Natural killer cell (primary cell): ENCODE measurements around the gene KIF6. TPM values are rescaled to one million over a fixed set of nuclear protein-coding genes. Genes with fewer than 3 reads are reported as not detected.
"Not testable (repeated sequence)": the region's sequence is repeated elsewhere in the genome, so short reads cannot be mapped to it uniquely, and the experiment has no call there.

ENCODE experiments used
- ATAC-seq, 3 donors: fragments of 150-1000 bp in 2 of 3; fragments of 200-7000 bp in 1 of 3; cut with Tn5 transposase; 1 replicate in 1 of 3; 2 replicates in 2 of 3; pipeline ENCODE4 v1.10.0; 2021; ENCODE audit warnings: mild to moderate bottlenecking in 2 of 3, moderate library complexity in 2 of 3
- DNase-seq, 2 donors: peaks; one replicate each; pipeline versions ENCODE4 v3.0.0 to v3.0.0-alpha.2; 2013 to 2021; ENCODE audit warnings: mixed read lengths in 1 of 2
- H3K27ac ChIP-seq: one replicate; pipeline ENCODE4 v1.5.1; 2013; ENCODE audit warnings: mild to moderate bottlenecking, low read length
- H3K27me3 ChIP-seq: one replicate; pipeline ENCODE4 v1.6.1; 2013; ENCODE audit warnings: low read length; ENCODE audit not compliant: control insufficient read depth, insufficient read depth
- H3K36me3 ChIP-seq: one replicate; pipeline ENCODE4 v1.6.1; 2013; ENCODE audit warnings: low read length; ENCODE audit not compliant: control insufficient read depth, insufficient read depth
- H3K4me1 ChIP-seq: one replicate; pipeline ENCODE4 v1.6.1; 2013; ENCODE audit warnings: low read length; ENCODE audit not compliant: control insufficient read depth, insufficient read depth
- H3K4me3 ChIP-seq: one replicate; pipeline ENCODE4 v1.5.1; 2013; ENCODE audit warnings: low read length
- H3K9me3 ChIP-seq: one replicate; pipeline ENCODE4 v1.6.1; 2013; ENCODE audit warnings: low read length; ENCODE audit not compliant: control insufficient read depth, insufficient read depth
- H3K27ac Mint-ChIP-seq, 2 donors: one replicate each; pipeline ENCODE4 v1.8.0; 2022; ENCODE audit warnings: mild to moderate bottlenecking in 2 of 2, mixed read lengths in 2 of 2, moderate library complexity in 1 of 2
- H3K27me3 Mint-ChIP-seq, 2 donors: one replicate each; pipeline ENCODE4 v1.8.0; 2022; ENCODE audit warnings: low read depth in 2 of 2, mixed read lengths in 2 of 2
- H3K36me3 Mint-ChIP-seq: one replicate; pipeline ENCODE4 v1.8.0; 2022; ENCODE audit warnings: mixed read lengths
- H3K4me1 Mint-ChIP-seq, 2 donors: one replicate each; pipeline ENCODE4 v1.8.0; 2022; ENCODE audit warnings: mixed read lengths in 2 of 2
- H3K4me3 Mint-ChIP-seq: one replicate; pipeline ENCODE4 v1.8.0; 2022; ENCODE audit warnings: mild to moderate bottlenecking, moderate library complexity, mixed read lengths
- H3K9me3 Mint-ChIP-seq, 2 donors: one replicate each; pipeline ENCODE4 v1.8.0; 2022; ENCODE audit warnings: mixed read lengths in 2 of 2
- WGBS: methylation state at CpG from one replicate; pipeline ENCODE4 v1.1.7; 2013; ENCODE audit warnings: missing lambda C conversion rate; ENCODE audit not compliant: insufficient coverage; 5-methylcytosine and 5-hydroxymethylcytosine counted together
- intact Hi-C: fragments of 100-400 bp; cut with micrococcal nuclease; formaldehyde crosslinking; loops from one replicate; pipeline ENCODE4 v1.14.2; 2022
- total RNA-seq, 4 donors: library from RNA; stranded (reverse); fragments of 120-200 nt in 1 of 4; gene quantifications; one replicate each; pipeline versions ENCODE4 v1.2.3 to v1.2.4, GENCODE V29; 2013 to 2022
- TF ChIP-seq, protein P1 (sequence below): fragments of 200-600 bp; IDR thresholded peaks from one replicate; pipeline ENCODE4 v1.8.0; 2022; ENCODE audit warnings: antibody characterized with exemption

KIF6 gene
- total RNA-seq, 3 donors from 2014 or later (not counting 1 experiment from before 2014, with no cell fraction given) = not detected

DNA sequence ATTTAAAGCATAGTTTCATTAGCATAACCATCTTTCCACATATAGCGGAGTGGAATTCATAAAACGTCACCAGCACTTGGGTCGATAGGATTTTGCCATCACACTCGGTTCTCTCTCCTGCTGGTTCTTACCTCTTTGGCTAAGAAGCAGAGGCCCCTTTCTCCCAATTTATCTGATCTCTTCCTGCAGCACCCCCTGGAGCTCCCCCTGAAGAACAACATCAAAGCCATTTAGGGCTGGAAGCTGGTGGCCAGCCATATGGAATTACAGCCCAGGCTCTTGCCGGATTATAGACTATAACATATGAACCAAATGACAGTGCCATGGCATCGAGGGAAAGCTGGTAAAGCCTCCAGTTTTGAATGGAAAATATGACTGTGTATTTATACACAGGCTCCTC lies 6.4 kb upstream of the KIF6 start:
- H3K9me3 Mint-ChIP-seq = no peaks in the 10 kb centered on the region
- ATAC-seq (no peak), DNase-seq (no peak)
- peaks cover 19 to 36% of the 10 kb centered on the region in 2 donors for H3K27me3 Mint-ChIP-seq
- WGBS = 81% methylated on average over 6 of the region's 6 CpGs
- H3K4me3 Mint-ChIP-seq = no peak overlapping the region
- no peaks in the 10 kb centered on the region for H3K36me3 Mint-ChIP-seq
- Histone ChIP-seq H3K27ac (no peak overlapping the region), H3K36me3 (no peaks in the 10 kb centered on the region), H3K4me1 (no peaks in the 10 kb centered on the region), H3K27me3 (peaks cover 2% of the 10 kb centered on the region), H3K4me3 (no peak overlapping the region), H3K9me3 (no peaks in the 10 kb centered on the region)
- intact Hi-C loops = no loop called here
- no peak overlapping the region for H3K27ac Mint-ChIP-seq
- TF ChIP-seq, protein P1, sequence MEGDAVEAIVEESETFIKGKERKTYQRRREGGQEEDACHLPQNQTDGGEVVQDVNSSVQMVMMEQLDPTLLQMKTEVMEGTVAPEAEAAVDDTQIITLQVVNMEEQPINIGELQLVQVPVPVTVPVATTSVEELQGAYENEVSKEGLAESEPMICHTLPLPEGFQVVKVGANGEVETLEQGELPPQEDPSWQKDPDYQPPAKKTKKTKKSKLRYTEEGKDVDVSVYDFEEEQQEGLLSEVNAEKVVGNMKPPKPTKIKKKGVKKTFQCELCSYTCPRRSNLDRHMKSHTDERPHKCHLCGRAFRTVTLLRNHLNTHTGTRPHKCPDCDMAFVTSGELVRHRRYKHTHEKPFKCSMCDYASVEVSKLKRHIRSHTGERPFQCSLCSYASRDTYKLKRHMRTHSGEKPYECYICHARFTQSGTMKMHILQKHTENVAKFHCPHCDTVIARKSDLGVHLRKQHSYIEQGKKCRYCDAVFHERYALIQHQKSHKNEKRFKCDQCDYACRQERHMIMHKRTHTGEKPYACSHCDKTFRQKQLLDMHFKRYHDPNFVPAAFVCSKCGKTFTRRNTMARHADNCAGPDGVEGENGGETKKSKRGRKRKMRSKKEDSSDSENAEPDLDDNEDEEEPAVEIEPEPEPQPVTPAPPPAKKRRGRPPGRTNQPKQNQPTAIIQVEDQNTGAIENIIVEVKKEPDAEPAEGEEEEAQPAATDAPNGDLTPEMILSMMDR = no peak
- H3K4me1 Mint-ChIP-seq = no peaks in the 10 kb centered on the region

DNA sequence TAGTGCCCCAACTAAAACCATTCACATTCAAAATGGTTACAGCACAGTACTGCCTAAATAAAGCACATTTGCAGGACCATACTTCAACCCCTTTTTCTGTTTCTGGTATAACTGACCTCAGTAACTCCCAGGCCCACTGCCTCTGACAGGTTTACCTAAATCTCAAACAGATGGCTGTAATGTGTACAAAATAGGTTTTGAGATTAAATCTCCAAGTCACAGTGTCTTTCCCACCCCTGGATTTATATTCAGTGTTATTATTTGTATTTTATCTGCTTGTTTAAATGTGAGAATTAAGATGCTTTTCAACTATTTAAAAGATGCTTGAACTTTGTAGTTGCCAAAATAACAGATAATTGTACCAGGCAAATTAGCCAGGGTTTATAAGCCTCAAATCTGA lies 4.7 kb upstream of the KIF6 start:
- Mint-ChIP-seq H3K4me1 (peaks cover 0 to 5% of the 10 kb centered on the region in 2 donors), H3K36me3 (no peaks in the 10 kb centered on the region), H3K4me3 (no peak overlapping the region), H3K27ac (no peak overlapping the region), H3K9me3 (no peaks in the 10 kb centered on the region), H3K27me3 (peaks cover 15 to 24% of the 10 kb centered on the region in 2 donors)
- Histone ChIP-seq H3K36me3 (no peaks in the 10 kb centered on the region), H3K9me3 (no peaks in the 10 kb centered on the region), H3K27me3 (peaks cover 2% of the 10 kb centered on the region), H3K27ac (no peak overlapping the region), H3K4me1 (peaks cover 7% of the 10 kb centered on the region), H3K4me3 (no peak overlapping the region)
- ATAC-seq (no peak), DNase-seq (no peak)
- intact Hi-C loops = no loop called here
- TF ChIP-seq, protein P1 = no peak

DNA sequence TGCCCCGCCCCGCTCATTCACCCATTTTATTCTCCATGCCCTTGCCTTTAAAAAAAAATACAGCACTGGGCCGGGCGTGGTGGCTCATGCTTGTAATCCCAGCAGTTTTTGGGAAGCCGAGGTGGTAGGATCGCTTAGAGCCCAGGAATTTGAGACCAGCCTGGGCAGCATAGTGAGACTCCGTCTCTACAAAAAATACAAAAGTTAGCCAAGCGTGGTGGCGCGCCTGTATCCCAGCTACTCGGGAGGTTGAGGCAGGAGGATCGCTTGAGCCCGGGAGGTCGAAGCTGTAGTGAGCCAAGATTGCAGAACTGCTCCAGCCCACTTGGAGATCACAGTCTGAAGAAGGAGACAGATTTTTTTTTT lies 407 bp upstream of the KIF6 start:
- H3K4me1 Mint-ChIP-seq = peaks cover 0 to 10% of the 10 kb centered on the region in 2 donors
- ATAC-seq = no peak
- H3K36me3 Mint-ChIP-seq = no peaks in the 10 kb centered on the region
- TF ChIP-seq, protein P1 = no peak
- Histone ChIP-seq H3K27ac (no peak overlapping the region), H3K9me3 (no peaks in the 10 kb centered on the region), H3K4me3 (peak overlapping the region; percentile 44), H3K36me3 (no peaks in the 10 kb centered on the region), H3K27me3 (no peaks in the 10 kb centered on the region), H3K4me1 (peaks cover 10% of the 10 kb centered on the region)
- H3K27ac Mint-ChIP-seq = peak overlapping the region in 1 of 2 donors; percentile 44
- DNase-seq = no peak
- H3K4me3 Mint-ChIP-seq = peak overlapping the region; percentile 45
- no peaks in the 10 kb centered on the region for H3K27me3 Mint-ChIP-seq
- 74% methylated on average over 14 of the region's 14 CpGs for WGBS
- no peaks in the 10 kb centered on the region for H3K9me3 Mint-ChIP-seq
- intact Hi-C loops = no loop called here

DNA sequence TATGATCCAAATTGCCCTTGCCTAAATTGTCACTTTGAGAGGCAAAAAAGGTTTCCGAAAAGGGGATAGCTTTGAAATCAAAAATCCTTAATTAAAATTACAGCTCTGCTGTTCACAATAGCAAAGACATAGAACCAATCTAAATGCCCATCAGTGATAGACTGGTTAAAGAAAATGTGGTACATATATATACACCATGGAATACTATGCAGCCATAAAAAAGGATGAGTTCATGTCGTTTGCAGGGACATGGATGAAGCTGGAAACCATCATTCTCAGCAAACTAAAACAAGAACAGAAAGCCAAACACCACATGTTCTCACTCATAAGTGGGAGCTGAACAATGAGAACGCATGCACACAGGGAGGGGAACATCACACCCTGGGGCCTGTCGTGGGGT lies 1.9 kb downstream of the KIF6 start:
- H3K27ac ChIP-seq, H3K27ac Mint-ChIP-seq, ATAC-seq, DNase-seq, H3K36me3 ChIP-seq, intact Hi-C loops, H3K4me3 Mint-ChIP-seq, H3K9me3 Mint-ChIP-seq, H3K27me3 Mint-ChIP-seq, H3K27me3 ChIP-seq, H3K9me3 ChIP-seq, H3K36me3 Mint-ChIP-seq, H3K4me3 ChIP-seq: not testable (repeated sequence)
- H3K4me1 ChIP-seq = peaks cover 10% of the 10 kb centered on the region
- peaks cover 0 to 10% of the 10 kb centered on the region in 2 donors for H3K4me1 Mint-ChIP-seq
- 92% methylated on average over 4 of the region's 4 CpGs for WGBS
